IMR-90 (cell line): ENCODE results near the gene ACSM3.

Source experiments
- BHLHE40 ChIP-seq: fragments of 150-350 bp; IDR thresholded peaks from 2 replicates; pipeline ENCODE4 v1.6.1; 2016; ENCODE audit warnings: mild to moderate bottlenecking, low read depth, low read length
- CEBPB ChIP-seq: IDR thresholded peaks from 2 replicates; pipeline ENCODE4 v1.6.1; 2012; ENCODE audit warnings: low read depth, low read length, improper control_type of control experiment
- FOS ChIP-seq: fragments of 150-350 bp; IDR thresholded peaks from 2 replicates; pipeline ENCODE4 v1.6.1; 2016; ENCODE audit warnings: low read depth, low read length
- MAFK ChIP-seq: IDR thresholded peaks from 2 replicates; pipeline ENCODE4 v1.6.1; 2012; ENCODE audit warnings: low read depth, low read length, improper control_type of control experiment
- MAZ ChIP-seq: IDR thresholded peaks from 2 replicates; pipeline ENCODE4 v1.6.1; 2012; ENCODE audit warnings: low read depth, mild to moderate bottlenecking, low read length, improper control_type of control experiment, moderate library complexity, borderline replicate concordance
- MXI1 ChIP-seq: IDR thresholded peaks from 2 replicates; pipeline ENCODE4 v1.6.1; 2012; ENCODE audit warnings: low read depth, mild to moderate bottlenecking, low read length, moderate library complexity, borderline replicate concordance
- POLR2A ChIP-seq: IDR thresholded peaks from 2 replicates; pipeline ENCODE4 v1.6.1; 2012; ENCODE audit warnings: mild to moderate bottlenecking, low read depth, low read length
- RAD21 ChIP-seq: IDR thresholded peaks from 2 replicates; pipeline ENCODE4 v1.6.1; 2012; ENCODE audit warnings: low read length, improper control_type of control experiment
- RCOR1 ChIP-seq: IDR thresholded peaks from 2 replicates; pipeline ENCODE4 v1.6.1; 2012; ENCODE audit warnings: mild to moderate bottlenecking, low read length, improper control_type of control experiment; ENCODE audit not compliant: insufficient replicate concordance
- RFX5 ChIP-seq: IDR thresholded peaks from 2 replicates; pipeline ENCODE4 v1.8.0; 2012; ENCODE audit warnings: low read depth, mild to moderate bottlenecking, low read length, moderate library complexity
- SMC3 ChIP-seq: fragments of 150-350 bp; IDR thresholded peaks from 2 replicates; pipeline ENCODE4 v1.6.1; 2016; ENCODE audit warnings: low read depth, mild to moderate bottlenecking, antibody characterized with exemption, low read length, moderate library complexity
- TF ChIP-seq, protein P1 (sequence below): fragments of 150-350 bp; IDR thresholded peaks from 2 replicates; pipeline ENCODE4 v1.6.1; 2017; ENCODE audit warnings: mild to moderate bottlenecking, antibody characterized with exemption, low read length, low read depth
- TF ChIP-seq, protein P2 (sequence below): conservative IDR thresholded peaks from 2 replicates; pipeline ENCODE4 v1.5.1; 2012; ENCODE audit warnings: mild to moderate bottlenecking, low read depth, low read length, improper control_type of control experiment
- TF ChIP-seq, protein P3 (sequence below): fragments of 150-350 bp; IDR thresholded peaks from 2 replicates; pipeline ENCODE4 v1.6.1; 2016; ENCODE audit warnings: low read depth, mild to moderate bottlenecking, low read length, moderate library complexity, borderline replicate concordance

DNA sequence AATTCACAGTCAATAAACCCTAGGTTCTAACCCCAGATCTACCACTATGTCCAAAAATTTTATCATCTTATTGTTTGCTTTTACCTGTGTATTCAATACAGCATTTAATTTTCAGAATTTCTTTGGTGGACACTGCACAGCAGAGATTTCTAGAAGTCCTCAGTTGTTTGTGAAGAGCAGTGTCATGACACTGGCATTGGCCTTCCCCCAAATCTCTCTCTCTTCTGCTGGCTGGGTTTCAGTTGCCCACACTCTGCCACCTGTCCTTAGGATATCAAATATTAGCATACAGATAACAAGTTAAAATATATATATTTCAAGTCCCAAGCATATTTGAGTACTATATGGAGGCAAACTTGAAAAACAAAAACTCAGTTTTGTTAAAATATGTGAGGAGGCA, 20.2 kb upstream of the ACSM3 start:
- TF ChIP-seq, protein P1, sequence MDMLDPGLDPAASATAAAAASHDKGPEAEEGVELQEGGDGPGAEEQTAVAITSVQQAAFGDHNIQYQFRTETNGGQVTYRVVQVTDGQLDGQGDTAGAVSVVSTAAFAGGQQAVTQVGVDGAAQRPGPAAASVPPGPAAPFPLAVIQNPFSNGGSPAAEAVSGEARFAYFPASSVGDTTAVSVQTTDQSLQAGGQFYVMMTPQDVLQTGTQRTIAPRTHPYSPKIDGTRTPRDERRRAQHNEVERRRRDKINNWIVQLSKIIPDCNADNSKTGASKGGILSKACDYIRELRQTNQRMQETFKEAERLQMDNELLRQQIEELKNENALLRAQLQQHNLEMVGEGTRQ = no peak
- TF ChIP-seq BHLHE40 (no peak), POLR2A (no peak), CEBPB (no peak), MAZ (no peak), MAFK (no peak), RCOR1 (no peak), SMC3 (no peak), RAD21 (no peak), MXI1 (no peak), FOS (no peak), RFX5 (no peak)
- TF ChIP-seq, protein P2, sequence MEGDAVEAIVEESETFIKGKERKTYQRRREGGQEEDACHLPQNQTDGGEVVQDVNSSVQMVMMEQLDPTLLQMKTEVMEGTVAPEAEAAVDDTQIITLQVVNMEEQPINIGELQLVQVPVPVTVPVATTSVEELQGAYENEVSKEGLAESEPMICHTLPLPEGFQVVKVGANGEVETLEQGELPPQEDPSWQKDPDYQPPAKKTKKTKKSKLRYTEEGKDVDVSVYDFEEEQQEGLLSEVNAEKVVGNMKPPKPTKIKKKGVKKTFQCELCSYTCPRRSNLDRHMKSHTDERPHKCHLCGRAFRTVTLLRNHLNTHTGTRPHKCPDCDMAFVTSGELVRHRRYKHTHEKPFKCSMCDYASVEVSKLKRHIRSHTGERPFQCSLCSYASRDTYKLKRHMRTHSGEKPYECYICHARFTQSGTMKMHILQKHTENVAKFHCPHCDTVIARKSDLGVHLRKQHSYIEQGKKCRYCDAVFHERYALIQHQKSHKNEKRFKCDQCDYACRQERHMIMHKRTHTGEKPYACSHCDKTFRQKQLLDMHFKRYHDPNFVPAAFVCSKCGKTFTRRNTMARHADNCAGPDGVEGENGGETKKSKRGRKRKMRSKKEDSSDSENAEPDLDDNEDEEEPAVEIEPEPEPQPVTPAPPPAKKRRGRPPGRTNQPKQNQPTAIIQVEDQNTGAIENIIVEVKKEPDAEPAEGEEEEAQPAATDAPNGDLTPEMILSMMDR = no peak
- TF ChIP-seq, protein P3, sequence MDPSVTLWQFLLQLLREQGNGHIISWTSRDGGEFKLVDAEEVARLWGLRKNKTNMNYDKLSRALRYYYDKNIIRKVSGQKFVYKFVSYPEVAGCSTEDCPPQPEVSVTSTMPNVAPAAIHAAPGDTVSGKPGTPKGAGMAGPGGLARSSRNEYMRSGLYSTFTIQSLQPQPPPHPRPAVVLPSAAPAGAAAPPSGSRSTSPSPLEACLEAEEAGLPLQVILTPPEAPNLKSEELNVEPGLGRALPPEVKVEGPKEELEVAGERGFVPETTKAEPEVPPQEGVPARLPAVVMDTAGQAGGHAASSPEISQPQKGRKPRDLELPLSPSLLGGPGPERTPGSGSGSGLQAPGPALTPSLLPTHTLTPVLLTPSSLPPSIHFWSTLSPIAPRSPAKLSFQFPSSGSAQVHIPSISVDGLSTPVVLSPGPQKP = no peak
